Peyer's patch (tissue), 4 donors: ENCODE results near the gene BCR.

Experiments used
- CTCF ChIP-seq, 6 experiments: fragments of 450-650 bp in 4 of 6; fragments of 200-600 bp in 2 of 6; sonication (generic) in 1 of 6; IDR thresholded peaks; one replicate each; pipeline ENCODE4 v1.5.1; 2017 to 2019; ENCODE audit warnings: antibody characterized with exemption in 6 of 6, mild to moderate bottlenecking in 3 of 6, moderate library complexity in 1 of 6
- POLR2A ChIP-seq, 2 donors: fragments of 450-650 bp; IDR thresholded peaks; one replicate each; pipeline ENCODE4 v1.5.1; 2017; ENCODE audit warnings: antibody characterized with exemption in 2 of 2, mild to moderate bottlenecking in 2 of 2, moderate library complexity in 2 of 2

DNA sequence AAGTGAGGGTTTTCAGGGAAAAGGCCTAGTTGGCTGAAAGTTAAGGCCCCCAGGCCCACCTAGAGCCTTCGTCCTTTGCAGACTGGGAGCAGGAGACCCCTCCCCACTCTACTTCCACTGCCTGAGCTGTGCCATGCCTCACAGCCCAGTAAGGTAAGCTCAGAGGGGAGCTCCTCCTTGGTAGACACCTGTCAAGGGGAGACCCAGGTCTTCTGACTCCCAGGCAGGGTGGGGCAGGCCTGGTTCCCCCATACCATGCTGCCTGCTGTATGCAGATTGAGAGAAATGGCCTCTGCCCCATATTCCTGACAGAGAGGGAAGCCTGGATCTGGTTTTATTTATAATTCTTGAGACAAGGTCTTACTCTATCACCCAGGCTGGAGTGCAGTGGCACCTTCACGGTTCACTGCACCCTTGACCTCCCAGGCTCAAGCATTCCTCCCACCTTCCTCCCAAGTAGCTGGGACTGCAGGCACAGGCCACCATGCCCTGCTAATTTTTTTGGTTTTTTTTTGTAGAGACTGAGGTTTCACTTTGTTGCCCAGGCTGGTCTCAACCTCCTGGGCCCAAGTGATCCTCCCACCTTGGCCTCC lies 34.3 kb upstream of the BCR start:
- no peak for TF ChIP-seq CTCF (IDR thresholded peaks at IDR 0.05)
- no peak for TF ChIP-seq POLR2A (IDR thresholded peaks at IDR 0.05)
